Small intestine (tissue), 7 donors: ENCODE data around the gene CSF1. TPM values are rescaled to one million over a fixed set of nuclear protein-coding genes. Genes with fewer than 3 reads are reported as not detected.

Experiments
- DNase-seq, 2 donors: peaks; one replicate each; pipeline versions ENCODE4 v3.0.0 to v3.0.0-alpha.2; 2013
- FAIRE-seq: peaks from 2 replicates; lab custom pipeline; 2012; peaks lifted over from hg19 to GRCh38; lab: Jason Lieb, UNC
- H3K27ac ChIP-seq, 3 donors: one replicate each; pipeline ENCODE4 v1.5.1; 2013; ENCODE audit warnings: low read length in 2 of 3, mild to moderate bottlenecking in 2 of 3, control low read depth in 1 of 3, inconsistent platforms in 1 of 3, low read depth in 1 of 3, moderate library complexity in 1 of 3
- H3K27me3 ChIP-seq, 3 donors: one replicate each; pipeline ENCODE4 v1.6.1; 2013; ENCODE audit warnings: low read length in 3 of 3, inconsistent platforms in 1 of 3; ENCODE audit not compliant: control insufficient read depth in 3 of 3, insufficient read depth in 3 of 3
- H3K36me3 ChIP-seq, 3 donors: one replicate each; pipeline ENCODE4 v1.6.1; 2013; ENCODE audit warnings: low read length in 3 of 3, inconsistent platforms in 1 of 3, low read depth in 1 of 3, mild to moderate bottlenecking in 1 of 3, moderate library complexity in 1 of 3; ENCODE audit not compliant: control insufficient read depth in 3 of 3, insufficient read depth in 2 of 3
- H3K4me1 ChIP-seq, 3 donors: one replicate each; pipeline ENCODE4 v1.6.1; 2013; ENCODE audit warnings: low read length in 2 of 3, inconsistent platforms in 1 of 3, low read depth in 1 of 3, mild to moderate bottlenecking in 1 of 3, moderate library complexity in 1 of 3; ENCODE audit not compliant: control insufficient read depth in 3 of 3, insufficient read depth in 2 of 3
- H3K4me3 ChIP-seq, 3 donors: one replicate each; pipeline ENCODE4 v1.5.1; 2013; ENCODE audit warnings: low read length in 3 of 3, control low read depth in 1 of 3, inconsistent platforms in 1 of 3, low read depth in 1 of 3, mild to moderate bottlenecking in 1 of 3, moderate library complexity in 1 of 3
- H3K9me3 ChIP-seq, 2 donors: one replicate each; pipeline ENCODE4 v1.6.1; 2013; ENCODE audit warnings: low read depth in 1 of 2, low read length in 1 of 2; ENCODE audit not compliant: control insufficient read depth in 2 of 2, insufficient read depth in 1 of 2
- WGBS, 3 donors: extraction: QIAGEN DNeasy Blood & Tissue Kit; methylation state at CpG; one replicate each; pipeline ENCODE4 v1.1.7; 2013; 5-methylcytosine and 5-hydroxymethylcytosine counted together
- polyA plus RNA-seq, 4 donors: library from polyadenylated mRNA; stranded (reverse) in 3 of 4; unstranded in 1 of 4; fragments of 200-250 nt in 3 of 4; fragments of 120-200 nt in 1 of 4; gene quantifications; one replicate each; pipeline versions ENCODE4 v1.2.1 to v1.2.3, GENCODE V29; 2013
- donor health status: healthy with polysubstance abuse.
- donor health status: control.
- donor health status: control.
- donor health status: Bipolar disorder and iron deficiency.
- donor health status: healthy.

CSF1 gene
- polyA plus RNA-seq, 4 donors: 0.89 to 15.5 (median 4.4) TPM

GRCh38 chr1:109894823-109895719 is 15.6 kb upstream of the CSF1 start:
- no peak overlapping the region for H3K27ac ChIP-seq
- 69 to 75% (median 74%) methylated on average over 8 of the region's 8 CpGs for WGBS, 3 donors
- no peak overlapping the region for H3K4me3 ChIP-seq
- no peaks in the 10 kb centered on the region for H3K27me3 ChIP-seq
- no peaks in the 10 kb centered on the region for H3K9me3 ChIP-seq
- peaks cover 0 to 15% (median 12%) of the 10 kb centered on the region in 3 donors for H3K4me1 ChIP-seq
- H3K36me3 ChIP-seq: no peaks in the 10 kb centered on the region
- DNase-seq (no peak), FAIRE-seq (no peak)

- no peaks in the 10 kb centered on the region for H3K36me3 ChIP-seq
- peak overlapping the region in 1 of 3 donors; percentile 37 for H3K27ac ChIP-seq
- WGBS, 3 donors: 62 to 76% (median 72%) methylated on average over 16 of the region's 16 CpGs
- no peaks in the 10 kb centered on the region for H3K27me3 ChIP-seq
- no peak overlapping the region for H3K4me3 ChIP-seq
- peaks cover 0 to 20% (median 12%) of the 10 kb centered on the region in 3 donors for H3K4me1 ChIP-seq
- no peaks in the 10 kb centered on the region for H3K9me3 ChIP-seq
- FAIRE-seq (no peak), DNase-seq (no peak)
These were observed 14.7 kb upstream of the CSF1 start for GRCh38 chr1:109895720-109896504.

- no peak for DNase-seq
- H3K27ac ChIP-seq: no peak overlapping the region
- no peaks in the 10 kb centered on the region for H3K27me3 ChIP-seq
- no peak overlapping the region for H3K4me3 ChIP-seq
- peaks cover 3 to 27% (median 15%) of the 10 kb centered on the region in 3 donors for H3K4me1 ChIP-seq
- no peaks in the 10 kb centered on the region for H3K36me3 ChIP-seq
- no peaks in the 10 kb centered on the region for H3K9me3 ChIP-seq
- no peak for FAIRE-seq
- 74 to 89% (median 79%) methylated on average over 8 of the region's 8 CpGs for WGBS, 3 donors
These were observed 14.0 kb upstream of the CSF1 start for GRCh38 chr1:109896681-109897080.

GRCh38 chr1:109897259-109897955 is 13.2 kb upstream of the CSF1 start:
- DNase-seq (no peak), FAIRE-seq (no peak)
- 75 to 92% (median 77%) methylated on average over 7 of the region's 7 CpGs for WGBS, 3 donors
- peaks cover 3 to 32% (median 14%) of the 10 kb centered on the region in 3 donors for H3K4me1 ChIP-seq
- H3K4me3 ChIP-seq: no peak overlapping the region
- H3K27me3 ChIP-seq: no peaks in the 10 kb centered on the region
- no peak overlapping the region for H3K27ac ChIP-seq
- H3K9me3 ChIP-seq: no peaks in the 10 kb centered on the region
- H3K36me3 ChIP-seq: no peaks in the 10 kb centered on the region

- H3K9me3 ChIP-seq: no peaks in the 10 kb centered on the region
- H3K27me3 ChIP-seq: no peaks in the 10 kb centered on the region
- 85 to 90% (median 85%) methylated on average over 2 of the region's 2 CpGs for WGBS, 3 donors
- FAIRE-seq (no peak), DNase-seq (no peak)
- no peak overlapping the region for H3K4me3 ChIP-seq
- H3K36me3 ChIP-seq: no peaks in the 10 kb centered on the region
- H3K27ac ChIP-seq: no peak overlapping the region
- H3K4me1 ChIP-seq: peaks cover 3 to 21% (median 7%) of the 10 kb centered on the region in 3 donors
These were observed 11.8 kb upstream of the CSF1 start for GRCh38 chr1:109898842-109899241.

GRCh38 chr1:109901141-109901523 is 9.5 kb upstream of the CSF1 start:
- H3K27me3 ChIP-seq: no peaks in the 10 kb centered on the region
- DNase-seq: peak; percentile 66 to 80
- no peak overlapping the region for H3K4me3 ChIP-seq
- 37 to 81% (median 79%) methylated on average over 2 of the region's 2 CpGs for WGBS, 3 donors
- no peak for FAIRE-seq
- H3K27ac ChIP-seq: peak overlapping the region in 1 of 3 donors; percentile 89
- no peaks in the 10 kb centered on the region for H3K9me3 ChIP-seq
- H3K36me3 ChIP-seq: no peaks in the 10 kb centered on the region
- H3K4me1 ChIP-seq: peaks cover 3 to 21% (median 5%) of the 10 kb centered on the region in 3 donors

GRCh38 chr1:109901524-109902145 is 9.0 kb upstream of the CSF1 start:
- H3K9me3 ChIP-seq: no peaks in the 10 kb centered on the region
- H3K4me3 ChIP-seq: no peak overlapping the region
- peaks cover 3 to 21% (median 3%) of the 10 kb centered on the region in 3 donors for H3K4me1 ChIP-seq
- no peaks in the 10 kb centered on the region for H3K36me3 ChIP-seq
- peaks cover 0 to 1% (median 0%) of the 10 kb centered on the region in 3 donors for H3K27me3 ChIP-seq
- FAIRE-seq (no peak), DNase-seq (peak; percentile 89 to 92)
- 66 to 79% (median 70%) methylated on average over 4 of the region's 4 CpGs for WGBS, 3 donors
- H3K27ac ChIP-seq: peak overlapping the region in 1 of 3 donors; percentile 89
